GM20431 (cell line): ENCODE measurements around the gene SLC6A7.
"Not testable (repeated sequence)": the region's sequence is repeated elsewhere in the genome, so short reads cannot be mapped to it uniquely, and the experiment has no call there.

Experiments used
- in situ Hi-C: fragments of 300-500 bp; cut with MseI, MboI; formaldehyde crosslinking; loops from one replicate; pipeline ENCODE4 v1.15.0; 2020; ENCODE audit warnings: low sequenced_read_pairs; ENCODE audit not compliant: unreplicated experiment

SLC6A7 gene

GRCh38 chr5:150213530-150213929, 23.7 kb downstream of the SLC6A7 start:
- in situ Hi-C loops, result loop anchor here (10.0 kb wide), 1 partner anchor 49 kb away; the partner anchor contains the start of gene CDX1

GRCh38 chr5:150214289-150214688, 24.4 kb downstream of the SLC6A7 start:
- in situ Hi-C loops, result loop anchor here (10.0 kb wide), 1 partner anchor 49 kb away; the partner anchor contains the start of gene CDX1

- in situ Hi-C loops, result loop anchor here (10.0 kb wide), 1 partner anchor 51 kb away; the partner anchor contains the start of gene CDX1
Observed at GRCh38 chr5:150215979-150216944, 26.4 kb downstream of the SLC6A7 start.

GRCh38 chr5:150217038-150217437, 27.2 kb downstream of the SLC6A7 start:
- in situ Hi-C loops, result loop anchor here (10.0 kb wide), 1 partner anchor 52 kb away; the partner anchor contains the start of gene CDX1

- in situ Hi-C loops, result loop anchor here (10.0 kb wide), 1 partner anchor 53 kb away; the partner anchor contains the start of gene CDX1
Observed at GRCh38 chr5:150217873-150218692, 28.2 kb downstream of the SLC6A7 start.

GRCh38 chr5:150218693-150219035, 28.8 kb downstream of the SLC6A7 start:
- in situ Hi-C loops, result loop anchor here (10.0 kb wide), 1 partner anchor 54 kb away; the partner anchor contains the start of gene CDX1

- in situ Hi-C loops, result loop anchor here (10.0 kb wide), 1 partner anchor 54 kb away; the partner anchor contains the start of gene CDX1
Observed at GRCh38 chr5:150219142-150219541, 29.3 kb downstream of the SLC6A7 start.

- in situ Hi-C loops, result loop anchor here (10.0 kb wide), 1 partner anchor 55 kb away; the partner anchor contains the start of gene CDX1
Observed at GRCh38 chr5:150219861-150220260, 30.0 kb downstream of the SLC6A7 start.

GRCh38 chr5:150221471-150221870, 31.6 kb downstream of the SLC6A7 start:
- in situ Hi-C loops, result no loop called here

- in situ Hi-C loops, result no loop called here
Observed at GRCh38 chr5:150222906-150223305, 33.0 kb downstream of the SLC6A7 start.

- in situ Hi-C loops, result no loop called here
Observed at GRCh38 chr5:150223474-150223873, 33.6 kb downstream of the SLC6A7 start.

GRCh38 chr5:150224483-150225027, 34.7 kb downstream of the SLC6A7 start:
- in situ Hi-C loops, result no loop called here

GRCh38 chr5:150227036-150227435, 37.2 kb downstream of the SLC6A7 start:
- in situ Hi-C loops, result no loop called here

GRCh38 chr5:150227606-150228273, 37.9 kb downstream of the SLC6A7 start:
- in situ Hi-C loops, result no loop called here

- in situ Hi-C loops, result no loop called here
Observed at GRCh38 chr5:150229571-150229970, 39.7 kb downstream of the SLC6A7 start.

- in situ Hi-C loops, result no loop called here
Observed at GRCh38 chr5:150230842-150231241, 41.0 kb downstream of the SLC6A7 start.

- in situ Hi-C loops, result not testable (repeated sequence)
Observed at GRCh38 chr5:150233706-150234105, 43.8 kb downstream of the SLC6A7 start.

GRCh38 chr5:150234576-150235499, 45.0 kb downstream of the SLC6A7 start:
- in situ Hi-C loops, result no loop called here

GRCh38 chr5:150235500-150235854, 45.6 kb downstream of the SLC6A7 start:
- in situ Hi-C loops, result no loop called here
